ENCODE results near the gene ARHGDIG. TPM values are rescaled to one million over a fixed set of nuclear protein-coding genes. Genes with fewer than 3 reads are reported as not detected.
"Not testable (repeated sequence)": the region's sequence is repeated elsewhere in the genome, so short reads cannot be mapped to it uniquely, and the experiment has no call there.

Gene ARHGDIG
- total RNA-seq, 1 experiment from 2014 or later = not detected

- H3K27me3 ChIP-seq (replicated peaks); H3K4me3 ChIP-seq; H3K36me3 ChIP-seq; H3K4me1 ChIP-seq (replicated peaks); H3K27ac ChIP-seq; DNase-seq (ENCODE audit: low read depth in 1 of 2, low spot score in 2 of 2); H3K9me3 ChIP-seq (replicated peaks): not testable (repeated sequence)
These were observed 22.3 kb upstream of the ARHGDIG start for GRCh38 chr16:258091-258490.

- no peak for DNase-seq (ENCODE audit: low read depth in 1 of 2, low spot score in 2 of 2)
- Histone ChIP-seq H3K9me3 (replicated peaks) (no peaks in the 10 kb centered on the region), H3K27me3 (replicated peaks) (no peaks in the 10 kb centered on the region), H3K36me3 (peaks cover 10% of the 10 kb centered on the region), H3K4me3 (no peak overlapping the region), H3K4me1 (replicated peaks) (no peaks in the 10 kb centered on the region), H3K27ac (no peak overlapping the region)
These were observed 21.2 kb upstream of the ARHGDIG start for GRCh38 chr16:259226-259625.

GRCh38 chr16:259814-260253 is 20.6 kb upstream of the ARHGDIG start:
- no peak overlapping the region for H3K27ac ChIP-seq
- no peaks in the 10 kb centered on the region for H3K4me1 ChIP-seq (replicated peaks)
- H3K9me3 ChIP-seq (replicated peaks) = no peaks in the 10 kb centered on the region
- H3K4me3 ChIP-seq = no peak overlapping the region
- DNase-seq (ENCODE audit: low read depth in 1 of 2, low spot score in 2 of 2) = no peak
- H3K36me3 ChIP-seq = peaks cover 13% of the 10 kb centered on the region
- H3K27me3 ChIP-seq (replicated peaks) = no peaks in the 10 kb centered on the region

- DNase-seq (ENCODE audit: low read depth in 1 of 2, low spot score in 2 of 2) = no peak
- no peak overlapping the region for H3K4me3 ChIP-seq
- peaks cover 13% of the 10 kb centered on the region for H3K36me3 ChIP-seq
- no peak overlapping the region for H3K27ac ChIP-seq
- no peaks in the 10 kb centered on the region for H3K4me1 ChIP-seq (replicated peaks)
- no peaks in the 10 kb centered on the region for H3K9me3 ChIP-seq (replicated peaks)
- no peaks in the 10 kb centered on the region for H3K27me3 ChIP-seq (replicated peaks)
These were observed 20.1 kb upstream of the ARHGDIG start for GRCh38 chr16:260326-260725.

GRCh38 chr16:261031-261691 is 19.2 kb upstream of the ARHGDIG start:
- H3K4me1 ChIP-seq (replicated peaks) = no peaks in the 10 kb centered on the region
- no peak for DNase-seq (ENCODE audit: low read depth in 1 of 2, low spot score in 2 of 2)
- H3K27ac ChIP-seq = no peak overlapping the region
- H3K27me3 ChIP-seq (replicated peaks) = no peaks in the 10 kb centered on the region
- H3K36me3 ChIP-seq = peaks cover 9% of the 10 kb centered on the region
- no peaks in the 10 kb centered on the region for H3K9me3 ChIP-seq (replicated peaks)
- H3K4me3 ChIP-seq = no peak overlapping the region

GRCh38 chr16:262121-262745 is 18.2 kb upstream of the ARHGDIG start:
- peaks cover 7% of the 10 kb centered on the region for H3K36me3 ChIP-seq
- no peak overlapping the region for H3K27ac ChIP-seq
- no peaks in the 10 kb centered on the region for H3K9me3 ChIP-seq (replicated peaks)
- no peaks in the 10 kb centered on the region for H3K4me1 ChIP-seq (replicated peaks)
- DNase-seq (ENCODE audit: low read depth in 1 of 2, low spot score in 2 of 2) = peak in 1 of 2 experiments; percentile 45
- H3K27me3 ChIP-seq (replicated peaks) = no peaks in the 10 kb centered on the region
- no peak overlapping the region for H3K4me3 ChIP-seq

- H3K9me3 ChIP-seq (replicated peaks) = no peaks in the 10 kb centered on the region
- H3K4me1 ChIP-seq (replicated peaks) = no peaks in the 10 kb centered on the region
- no peak for DNase-seq (ENCODE audit: low read depth in 1 of 2, low spot score in 2 of 2)
- no peak overlapping the region for H3K27ac ChIP-seq
- peaks cover 7% of the 10 kb centered on the region for H3K36me3 ChIP-seq
- no peaks in the 10 kb centered on the region for H3K27me3 ChIP-seq (replicated peaks)
- H3K4me3 ChIP-seq = no peak overlapping the region
These were observed 17.1 kb upstream of the ARHGDIG start for GRCh38 chr16:263182-263774.

GRCh38 chr16:263944-264343 is 16.4 kb upstream of the ARHGDIG start:
- no peaks in the 10 kb centered on the region for H3K4me1 ChIP-seq (replicated peaks)
- H3K4me3 ChIP-seq = no peak overlapping the region
- no peaks in the 10 kb centered on the region for H3K9me3 ChIP-seq (replicated peaks)
- peaks cover 7% of the 10 kb centered on the region for H3K36me3 ChIP-seq
- no peak overlapping the region for H3K27ac ChIP-seq
- no peak for DNase-seq (ENCODE audit: low read depth in 1 of 2, low spot score in 2 of 2)
- no peaks in the 10 kb centered on the region for H3K27me3 ChIP-seq (replicated peaks)

- peaks cover 7% of the 10 kb centered on the region for H3K36me3 ChIP-seq
- H3K27me3 ChIP-seq (replicated peaks) = no peaks in the 10 kb centered on the region
- H3K4me3 ChIP-seq = no peak overlapping the region
- H3K27ac ChIP-seq = no peak overlapping the region
- no peaks in the 10 kb centered on the region for H3K9me3 ChIP-seq (replicated peaks)
- H3K4me1 ChIP-seq (replicated peaks) = no peaks in the 10 kb centered on the region
- DNase-seq (ENCODE audit: low read depth in 1 of 2, low spot score in 2 of 2) = no peak
These were observed 15.9 kb upstream of the ARHGDIG start for GRCh38 chr16:264440-264951.

GRCh38 chr16:265002-265529 is 15.3 kb upstream of the ARHGDIG start:
- no peaks in the 10 kb centered on the region for H3K27me3 ChIP-seq (replicated peaks)
- no peak overlapping the region for H3K27ac ChIP-seq
- no peak for DNase-seq (ENCODE audit: low read depth in 1 of 2, low spot score in 2 of 2)
- H3K9me3 ChIP-seq (replicated peaks) = no peaks in the 10 kb centered on the region
- no peaks in the 10 kb centered on the region for H3K4me1 ChIP-seq (replicated peaks)
- H3K36me3 ChIP-seq = peaks cover 5% of the 10 kb centered on the region
- H3K4me3 ChIP-seq = no peak overlapping the region

- peaks cover 4% of the 10 kb centered on the region; the same call in 1 of the 2 replicates for H3K36me3 ChIP-seq
- no peaks in the 10 kb centered on the region for H3K4me1 ChIP-seq (replicated peaks)
- no peak overlapping the region for H3K4me3 ChIP-seq
- H3K27ac ChIP-seq = no peak overlapping the region
- DNase-seq (ENCODE audit: low read depth in 1 of 2, low spot score in 2 of 2) = no peak
- no peaks in the 10 kb centered on the region for H3K27me3 ChIP-seq (replicated peaks)
- no peaks in the 10 kb centered on the region for H3K9me3 ChIP-seq (replicated peaks)
These were observed 14.7 kb upstream of the ARHGDIG start for GRCh38 chr16:265711-266110.

- DNase-seq (ENCODE audit: low read depth in 1 of 2, low spot score in 2 of 2) = no peak
These were observed 13.9 kb upstream of the ARHGDIG start for GRCh38 chr16:266258-267164.

GRCh38 chr16:267562-267961 is 12.8 kb upstream of the ARHGDIG start:
- not testable (repeated sequence) for H3K27me3 ChIP-seq (replicated peaks); H3K36me3 ChIP-seq; H3K27ac ChIP-seq; H3K4me3 ChIP-seq; H3K4me1 ChIP-seq (replicated peaks); DNase-seq (ENCODE audit: low read depth in 1 of 2, low spot score in 2 of 2); H3K9me3 ChIP-seq (replicated peaks)

More at GRCh38 chr16:266258-267164, 13.9 kb upstream of the ARHGDIG start:
- Histone ChIP-seq H3K27ac (no peak overlapping the region), H3K4me1 (replicated peaks) (no peaks in the 10 kb centered on the region), H3K36me3 (peaks cover 4% of the 10 kb centered on the region; the same call in 1 of the 2 replicates), H3K4me3 (no peak overlapping the region), H3K9me3 (replicated peaks) (no peaks in the 10 kb centered on the region), H3K27me3 (replicated peaks) (no peaks in the 10 kb centered on the region)

Data from SJSA1 (cell line).